ENCODE measurements around the gene ERBB2.

ERBB2 gene

GRCh38 chr17:39699818-39700147 is at the start of gene ERBB2:
Gene ERBB2 (plus strand): TSS chr17:39700064. CDS start chr17:39700239, 175 bp downstream.
- TF ChIP-seq, protein P1, sequence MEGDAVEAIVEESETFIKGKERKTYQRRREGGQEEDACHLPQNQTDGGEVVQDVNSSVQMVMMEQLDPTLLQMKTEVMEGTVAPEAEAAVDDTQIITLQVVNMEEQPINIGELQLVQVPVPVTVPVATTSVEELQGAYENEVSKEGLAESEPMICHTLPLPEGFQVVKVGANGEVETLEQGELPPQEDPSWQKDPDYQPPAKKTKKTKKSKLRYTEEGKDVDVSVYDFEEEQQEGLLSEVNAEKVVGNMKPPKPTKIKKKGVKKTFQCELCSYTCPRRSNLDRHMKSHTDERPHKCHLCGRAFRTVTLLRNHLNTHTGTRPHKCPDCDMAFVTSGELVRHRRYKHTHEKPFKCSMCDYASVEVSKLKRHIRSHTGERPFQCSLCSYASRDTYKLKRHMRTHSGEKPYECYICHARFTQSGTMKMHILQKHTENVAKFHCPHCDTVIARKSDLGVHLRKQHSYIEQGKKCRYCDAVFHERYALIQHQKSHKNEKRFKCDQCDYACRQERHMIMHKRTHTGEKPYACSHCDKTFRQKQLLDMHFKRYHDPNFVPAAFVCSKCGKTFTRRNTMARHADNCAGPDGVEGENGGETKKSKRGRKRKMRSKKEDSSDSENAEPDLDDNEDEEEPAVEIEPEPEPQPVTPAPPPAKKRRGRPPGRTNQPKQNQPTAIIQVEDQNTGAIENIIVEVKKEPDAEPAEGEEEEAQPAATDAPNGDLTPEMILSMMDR (IDR thresholded peaks at IDR 0.05; ENCODE audit: insufficient read depth, low read length, poor library complexity, severe bottlenecking) = no peak
- Histone ChIP-seq H3K4me3 (replicated peaks; ENCODE audit: low read depth, low read length) (no peak within 1 kb of the TSS), H3K36me3 (ENCODE audit: control insufficient read depth, insufficient read depth, low read length) (no peaks in the 10 kb centered on the region; the same call in 1 of the 2 replicates), H3K27me3 (replicated peaks; ENCODE audit: control insufficient read depth, insufficient read depth, low read length) (no peaks in the 10 kb centered on the region; the same call in 1 of the 2 replicates)
- no peak for DNase-seq (ENCODE audit: extremely low read depth, insufficient read length)

GRCh38 chr17:39650121-39650579 is 49.7 kb upstream of the ERBB2 start:
- Histone ChIP-seq H3K27me3 (replicated peaks; ENCODE audit: control insufficient read depth, insufficient read depth, low read length) (no peaks in the 10 kb centered on the region), H3K4me3 (replicated peaks; ENCODE audit: low read depth, low read length) (no peak overlapping the region), H3K36me3 (ENCODE audit: control insufficient read depth, insufficient read depth, low read length) (peaks cover 3% of the 10 kb centered on the region)
- no peak for DNase-seq (ENCODE audit: extremely low read depth, insufficient read length)
- TF ChIP-seq, protein P1 (IDR thresholded peaks at IDR 0.05; ENCODE audit: insufficient read depth, low read length, poor library complexity, severe bottlenecking) = no peak

DNA sequence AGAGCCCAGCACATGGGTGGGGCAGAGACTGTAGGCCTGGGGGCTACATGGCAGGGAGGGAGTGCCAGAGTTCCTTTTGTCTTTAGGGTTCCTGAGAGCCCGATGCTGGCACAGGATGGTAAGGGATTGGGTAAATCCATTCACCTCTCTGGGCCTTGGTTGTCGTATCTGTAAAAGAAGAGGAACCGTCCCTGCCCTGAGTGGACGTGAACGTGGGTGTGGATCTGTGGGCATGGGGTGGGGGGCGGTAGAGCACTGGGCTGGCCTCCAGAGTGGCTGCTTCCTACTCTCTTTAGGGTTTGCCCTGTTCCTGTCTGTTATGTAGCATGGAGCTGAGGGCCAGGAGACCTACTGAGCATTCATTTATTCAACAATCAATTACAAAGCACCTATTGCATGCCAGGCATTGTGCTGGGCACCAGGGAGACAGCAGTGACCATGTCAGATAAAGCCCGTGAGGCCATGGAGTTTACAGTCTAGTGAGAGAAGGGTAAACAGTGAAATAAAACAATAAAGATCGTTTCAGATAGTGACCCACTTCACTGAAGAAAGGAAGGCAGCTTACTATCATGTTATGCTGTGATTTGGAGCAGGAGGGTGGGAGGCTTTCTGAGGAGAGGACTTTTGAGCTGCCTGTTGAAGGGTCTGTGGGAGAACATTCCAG is 47.8 kb upstream of the ERBB2 start:
- DNase-seq (ENCODE audit: extremely low read depth, insufficient read length) = no peak
- TF ChIP-seq, protein P1 (IDR thresholded peaks at IDR 0.05; ENCODE audit: insufficient read depth, low read length, poor library complexity, severe bottlenecking) = no peak
- Histone ChIP-seq H3K4me3 (replicated peaks; ENCODE audit: low read depth, low read length) (no peak overlapping the region), H3K36me3 (ENCODE audit: control insufficient read depth, insufficient read depth, low read length) (peaks cover 7% of the 10 kb centered on the region), H3K27me3 (replicated peaks; ENCODE audit: control insufficient read depth, insufficient read depth, low read length) (no peaks in the 10 kb centered on the region)

- peaks cover 11% of the 10 kb centered on the region for H3K36me3 ChIP-seq (ENCODE audit: control insufficient read depth, insufficient read depth, low read length)
- DNase-seq (ENCODE audit: extremely low read depth, insufficient read length) = no peak
- TF ChIP-seq, protein P1 (IDR thresholded peaks at IDR 0.05; ENCODE audit: insufficient read depth, low read length, poor library complexity, severe bottlenecking) = no peak
- no peak overlapping the region for H3K4me3 ChIP-seq (replicated peaks; ENCODE audit: low read depth, low read length)
- H3K27me3 ChIP-seq (replicated peaks; ENCODE audit: control insufficient read depth, insufficient read depth, low read length) = no peaks in the 10 kb centered on the region
Measured at GRCh38 chr17:39652587-39653315, 47.1 kb upstream of the ERBB2 start.

- Histone ChIP-seq H3K36me3 (ENCODE audit: control insufficient read depth, insufficient read depth, low read length) (peaks cover 13% of the 10 kb centered on the region), H3K4me3 (replicated peaks; ENCODE audit: low read depth, low read length) (no peak overlapping the region), H3K27me3 (replicated peaks; ENCODE audit: control insufficient read depth, insufficient read depth, low read length) (no peaks in the 10 kb centered on the region)
- DNase-seq (ENCODE audit: extremely low read depth, insufficient read length) = no peak
- TF ChIP-seq, protein P1 (IDR thresholded peaks at IDR 0.05; ENCODE audit: insufficient read depth, low read length, poor library complexity, severe bottlenecking) = no peak
Measured at GRCh38 chr17:39653316-39653661, 46.6 kb upstream of the ERBB2 start.

All from GM06990 (cell line).